Measurements from ENCODE around the gene TLR1. TPM values are rescaled to one million over a fixed set of nuclear protein-coding genes. Genes with fewer than 3 reads are reported as not detected.

TLR1 gene
- total RNA-seq, 2 experiments from 2014 or later: 16.2 to 16.3 TPM

DNA sequence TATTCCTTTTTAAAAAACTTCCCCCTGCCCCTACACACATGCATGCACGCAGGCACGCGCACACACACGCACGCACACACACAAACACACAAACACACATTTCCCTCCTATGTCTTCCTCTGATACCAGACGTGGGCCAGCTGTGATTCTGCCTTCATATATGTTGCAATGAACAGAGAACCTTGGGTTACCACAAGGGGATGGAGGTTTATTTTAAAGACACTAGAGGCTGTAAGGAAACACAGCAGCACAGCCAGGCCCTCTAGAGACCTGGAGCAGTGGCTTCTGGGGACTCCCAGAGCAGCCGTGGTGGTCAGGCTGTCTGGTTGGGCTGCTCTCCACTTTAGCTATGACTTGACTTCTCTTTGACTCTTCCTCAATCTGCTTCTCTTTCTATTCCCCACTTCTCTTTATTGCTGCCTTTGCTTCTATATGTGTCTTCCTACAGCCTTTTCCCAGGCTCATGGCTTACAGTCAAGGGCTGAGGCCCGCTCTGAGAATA lies 18.6 kb downstream of the TLR1 start:
- intact Hi-C loops (cut with DNase I, micrococcal nuclease): no loop called here
- ATAC-seq (ENCODE audit: poor library complexity) (no peak), DNase-seq (peak in 3 of 14 experiments; percentile 26 to 46 (median 40))
- no peaks in the 10 kb centered on the region for H3K27me3 ChIP-seq (ENCODE audit: control insufficient read depth in 1 of 2, insufficient read depth in 2 of 2, low read length in 2 of 2)
- H3K9me3 ChIP-seq (ENCODE audit: control insufficient read depth in 1 of 2, insufficient read depth in 1 of 2, low read length in 2 of 2): peaks cover 4 to 10% of the 10 kb centered on the region in 2 experiments
- ChIA-PET POLR2A (no interaction called here), CTCF (no interaction called here)
- no peaks in the 10 kb centered on the region for H3K9me3 Mint-ChIP-seq
- H3K27ac ChIP-seq (ENCODE audit: low read depth in 1 of 2, low read length in 2 of 2): no peak overlapping the region
- no peaks in the 10 kb centered on the region for H3K27me3 Mint-ChIP-seq
- H3K36me3 ChIP-seq (ENCODE audit: insufficient read depth, low read length): no peaks in the 10 kb centered on the region
- H3K4me1 ChIP-seq (ENCODE audit: insufficient read depth, low read length): peaks cover 4% of the 10 kb centered on the region
- H3K4me3 ChIP-seq (ENCODE audit: low read length): no peak overlapping the region
- no peak overlapping the region for H3K4me3 Mint-ChIP-seq
- H3K4me1 Mint-ChIP-seq (ENCODE audit: low read depth): peaks cover 6% of the 10 kb centered on the region
- TF ChIP-seq, protein P1, sequence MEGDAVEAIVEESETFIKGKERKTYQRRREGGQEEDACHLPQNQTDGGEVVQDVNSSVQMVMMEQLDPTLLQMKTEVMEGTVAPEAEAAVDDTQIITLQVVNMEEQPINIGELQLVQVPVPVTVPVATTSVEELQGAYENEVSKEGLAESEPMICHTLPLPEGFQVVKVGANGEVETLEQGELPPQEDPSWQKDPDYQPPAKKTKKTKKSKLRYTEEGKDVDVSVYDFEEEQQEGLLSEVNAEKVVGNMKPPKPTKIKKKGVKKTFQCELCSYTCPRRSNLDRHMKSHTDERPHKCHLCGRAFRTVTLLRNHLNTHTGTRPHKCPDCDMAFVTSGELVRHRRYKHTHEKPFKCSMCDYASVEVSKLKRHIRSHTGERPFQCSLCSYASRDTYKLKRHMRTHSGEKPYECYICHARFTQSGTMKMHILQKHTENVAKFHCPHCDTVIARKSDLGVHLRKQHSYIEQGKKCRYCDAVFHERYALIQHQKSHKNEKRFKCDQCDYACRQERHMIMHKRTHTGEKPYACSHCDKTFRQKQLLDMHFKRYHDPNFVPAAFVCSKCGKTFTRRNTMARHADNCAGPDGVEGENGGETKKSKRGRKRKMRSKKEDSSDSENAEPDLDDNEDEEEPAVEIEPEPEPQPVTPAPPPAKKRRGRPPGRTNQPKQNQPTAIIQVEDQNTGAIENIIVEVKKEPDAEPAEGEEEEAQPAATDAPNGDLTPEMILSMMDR (IDR thresholded peaks at IDR 0.05): no peak
- H3K27ac Mint-ChIP-seq: no peak overlapping the region
- peaks cover 4% of the 10 kb centered on the region for H3K36me3 Mint-ChIP-seq (ENCODE audit: low read depth)

GRCh38 chr4:38785041-38785790 lies 19.4 kb downstream of the TLR1 start:
- H3K27me3 Mint-ChIP-seq: no peaks in the 10 kb centered on the region
- CTCF ChIA-PET: no interaction called here
- H3K27ac Mint-ChIP-seq: no peak overlapping the region
- no peak for ATAC-seq (ENCODE audit: poor library complexity)
- peaks cover 3 to 4% of the 10 kb centered on the region in 2 experiments for H3K9me3 ChIP-seq (ENCODE audit: control insufficient read depth in 1 of 2, insufficient read depth in 1 of 2, low read length in 2 of 2)
- no peaks in the 10 kb centered on the region for H3K9me3 Mint-ChIP-seq
- no peak overlapping the region for H3K4me3 Mint-ChIP-seq
- no peaks in the 10 kb centered on the region for H3K27me3 ChIP-seq (ENCODE audit: control insufficient read depth in 1 of 2, insufficient read depth in 2 of 2, low read length in 2 of 2)
- H3K4me3 ChIP-seq (ENCODE audit: low read length): no peak overlapping the region
- H3K36me3 Mint-ChIP-seq (ENCODE audit: low read depth): peaks cover 3% of the 10 kb centered on the region
- intact Hi-C loops (cut with DNase I, micrococcal nuclease): no loop called here
- no peak for DNase-seq
- H3K4me1 Mint-ChIP-seq (ENCODE audit: low read depth): peaks cover 6% of the 10 kb centered on the region
- no peaks in the 10 kb centered on the region for H3K36me3 ChIP-seq (ENCODE audit: insufficient read depth, low read length)
- H3K4me1 ChIP-seq (ENCODE audit: insufficient read depth, low read length): peaks cover 4% of the 10 kb centered on the region
- POLR2A ChIA-PET: no interaction called here
- TF ChIP-seq, protein P1 (IDR thresholded peaks at IDR 0.05): no peak
- no peak overlapping the region for H3K27ac ChIP-seq (ENCODE audit: low read depth in 1 of 2, low read length in 2 of 2)

DNA sequence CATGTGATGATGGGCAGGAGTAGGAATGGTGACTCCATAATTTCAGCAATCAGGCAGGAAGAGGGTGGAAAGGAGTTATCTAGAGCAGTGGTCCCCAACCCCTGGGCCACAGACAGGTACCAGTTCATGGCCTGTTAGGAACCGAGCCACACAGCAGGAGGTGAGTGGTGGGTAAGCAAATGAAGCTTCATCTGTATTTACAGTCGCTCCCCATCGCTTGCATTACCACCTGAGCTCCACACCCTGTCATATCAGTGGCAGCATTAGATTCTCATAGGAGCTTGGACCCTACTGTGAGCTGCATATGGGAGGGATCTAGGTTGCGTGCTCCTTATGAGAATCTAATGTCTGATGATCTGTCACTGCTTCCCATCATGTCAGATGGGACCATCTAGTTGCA lies 20.4 kb downstream of the TLR1 start:
- Histone ChIP-seq H3K36me3 (ENCODE audit: insufficient read depth, low read length) (no peaks in the 10 kb centered on the region), H3K27me3 (ENCODE audit: control insufficient read depth in 1 of 2, insufficient read depth in 2 of 2, low read length in 2 of 2) (no peaks in the 10 kb centered on the region), H3K4me1 (ENCODE audit: insufficient read depth, low read length) (peaks cover 4% of the 10 kb centered on the region), H3K27ac (ENCODE audit: low read depth in 1 of 2, low read length in 2 of 2) (no peak overlapping the region), H3K4me3 (ENCODE audit: low read length) (no peak overlapping the region), H3K9me3 (ENCODE audit: control insufficient read depth in 1 of 2, insufficient read depth in 1 of 2, low read length in 2 of 2) (no peaks in the 10 kb centered on the region)
- no peaks in the 10 kb centered on the region for H3K27me3 Mint-ChIP-seq
- no peaks in the 10 kb centered on the region for H3K9me3 Mint-ChIP-seq
- TF ChIP-seq, protein P1 (IDR thresholded peaks at IDR 0.05): no peak
- intact Hi-C loops (cut with DNase I, micrococcal nuclease): no loop called here
- no peak overlapping the region for H3K27ac Mint-ChIP-seq
- CTCF ChIA-PET: no interaction called here
- ATAC-seq (ENCODE audit: poor library complexity) (no peak), DNase-seq (no peak)
- H3K4me3 Mint-ChIP-seq: no peak overlapping the region
- no peaks in the 10 kb centered on the region for H3K36me3 Mint-ChIP-seq (ENCODE audit: low read depth)
- POLR2A ChIA-PET: no interaction called here
- H3K4me1 Mint-ChIP-seq (ENCODE audit: low read depth): peaks cover 6% of the 10 kb centered on the region
